Tibial nerve (tissue), 4 donors: ENCODE measurements around the gene AKAIN1.

ENCODE experiments used
- EP300 ChIP-seq, 2 donors: sonication (generic); formaldehyde crosslinking; IDR thresholded peaks; one replicate each; pipeline ENCODE4 v1.6.1; 2017; ENCODE audit warnings: antibody characterized with exemption in 2 of 2, mild to moderate bottlenecking in 1 of 2
- POLR2A ChIP-seq, 2 donors: fragments of 450-650 bp; IDR thresholded peaks; one replicate each; pipeline ENCODE4 v1.6.1; 2017; ENCODE audit warnings: antibody characterized with exemption in 2 of 2, mild to moderate bottlenecking in 2 of 2, moderate library complexity in 2 of 2
- TF ChIP-seq, protein P1 (sequence below), 5 experiments: fragments of 200-600 bp in 3 of 5; fragments of 450-650 bp in 2 of 5; sonication (generic) in 3 of 5; IDR thresholded peaks; one replicate each; pipeline ENCODE4 v1.5.1; 2016 to 2019; ENCODE audit warnings: antibody characterized with exemption in 5 of 5, mild to moderate bottlenecking in 3 of 5, moderate library complexity in 2 of 5

DNA sequence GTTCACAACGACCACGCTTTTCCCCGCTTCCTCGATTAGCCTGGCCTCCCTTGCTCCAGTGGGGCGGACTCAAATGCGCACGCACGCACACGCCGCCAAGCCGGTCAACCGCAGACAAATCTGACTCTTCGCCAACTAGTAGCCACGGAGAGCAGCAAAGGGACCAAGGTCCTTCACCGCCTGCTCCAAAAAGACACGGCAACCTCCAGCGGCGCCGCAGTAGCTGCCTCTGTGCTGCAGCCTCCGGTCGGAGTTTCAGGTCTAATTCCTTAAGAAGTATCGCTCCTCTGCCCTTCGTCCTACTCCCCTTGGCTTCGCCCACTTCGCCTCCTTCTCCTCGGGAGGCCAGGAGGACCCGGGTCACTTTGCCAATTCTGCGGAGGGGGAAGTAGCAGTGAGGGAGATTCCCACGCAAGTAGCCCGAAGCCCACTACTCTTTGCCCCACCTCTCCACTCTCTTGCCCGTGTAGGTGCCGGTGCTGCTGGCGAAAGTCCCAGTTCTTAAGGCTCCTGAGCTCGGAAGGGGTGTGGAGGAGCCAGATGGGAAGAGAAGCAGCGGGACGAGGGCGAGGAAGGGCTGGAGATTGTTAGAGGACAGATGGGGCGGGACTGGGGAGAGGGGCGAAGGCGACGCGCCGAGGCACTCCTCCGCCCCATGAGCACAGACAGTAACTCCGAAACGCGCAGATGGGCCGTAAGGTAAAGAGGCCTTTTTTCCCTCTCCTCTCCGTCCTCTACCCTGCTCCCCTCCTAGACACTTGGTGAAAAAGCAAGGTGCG, 615 bp downstream of the AKAIN1 start:
- TF ChIP-seq, protein P1, sequence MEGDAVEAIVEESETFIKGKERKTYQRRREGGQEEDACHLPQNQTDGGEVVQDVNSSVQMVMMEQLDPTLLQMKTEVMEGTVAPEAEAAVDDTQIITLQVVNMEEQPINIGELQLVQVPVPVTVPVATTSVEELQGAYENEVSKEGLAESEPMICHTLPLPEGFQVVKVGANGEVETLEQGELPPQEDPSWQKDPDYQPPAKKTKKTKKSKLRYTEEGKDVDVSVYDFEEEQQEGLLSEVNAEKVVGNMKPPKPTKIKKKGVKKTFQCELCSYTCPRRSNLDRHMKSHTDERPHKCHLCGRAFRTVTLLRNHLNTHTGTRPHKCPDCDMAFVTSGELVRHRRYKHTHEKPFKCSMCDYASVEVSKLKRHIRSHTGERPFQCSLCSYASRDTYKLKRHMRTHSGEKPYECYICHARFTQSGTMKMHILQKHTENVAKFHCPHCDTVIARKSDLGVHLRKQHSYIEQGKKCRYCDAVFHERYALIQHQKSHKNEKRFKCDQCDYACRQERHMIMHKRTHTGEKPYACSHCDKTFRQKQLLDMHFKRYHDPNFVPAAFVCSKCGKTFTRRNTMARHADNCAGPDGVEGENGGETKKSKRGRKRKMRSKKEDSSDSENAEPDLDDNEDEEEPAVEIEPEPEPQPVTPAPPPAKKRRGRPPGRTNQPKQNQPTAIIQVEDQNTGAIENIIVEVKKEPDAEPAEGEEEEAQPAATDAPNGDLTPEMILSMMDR (IDR thresholded peaks at IDR 0.05) = no peak
- no peak for TF ChIP-seq EP300 (IDR thresholded peaks at IDR 0.05)
- no peak for TF ChIP-seq POLR2A (IDR thresholded peaks at IDR 0.05)
